Suprapubic skin (tissue), 3 donors: ENCODE results near the gene BBIP1.

Experiments
- POLR2A ChIP-seq, 2 donors: fragments of 450-650 bp; IDR thresholded peaks; one replicate each; pipeline ENCODE4 v1.6.1; 2017; ENCODE audit warnings: antibody characterized with exemption in 2 of 2, mild to moderate bottlenecking in 2 of 2, moderate library complexity in 2 of 2
- TF ChIP-seq, protein P1 (sequence below), 2 donors: fragments of 200-600 bp in 1 of 2; fragments of 450-650 bp in 1 of 2; sonication (generic) in 1 of 2; IDR thresholded peaks; one replicate each; pipeline ENCODE4 v1.5.1; 2016 to 2019; ENCODE audit warnings: antibody characterized with exemption in 2 of 2, mild to moderate bottlenecking in 1 of 2, moderate library complexity in 1 of 2

GRCh38 chr10:110900983-110901382 lies 18.0 kb downstream of the BBIP1 start:
- TF ChIP-seq, protein P1, sequence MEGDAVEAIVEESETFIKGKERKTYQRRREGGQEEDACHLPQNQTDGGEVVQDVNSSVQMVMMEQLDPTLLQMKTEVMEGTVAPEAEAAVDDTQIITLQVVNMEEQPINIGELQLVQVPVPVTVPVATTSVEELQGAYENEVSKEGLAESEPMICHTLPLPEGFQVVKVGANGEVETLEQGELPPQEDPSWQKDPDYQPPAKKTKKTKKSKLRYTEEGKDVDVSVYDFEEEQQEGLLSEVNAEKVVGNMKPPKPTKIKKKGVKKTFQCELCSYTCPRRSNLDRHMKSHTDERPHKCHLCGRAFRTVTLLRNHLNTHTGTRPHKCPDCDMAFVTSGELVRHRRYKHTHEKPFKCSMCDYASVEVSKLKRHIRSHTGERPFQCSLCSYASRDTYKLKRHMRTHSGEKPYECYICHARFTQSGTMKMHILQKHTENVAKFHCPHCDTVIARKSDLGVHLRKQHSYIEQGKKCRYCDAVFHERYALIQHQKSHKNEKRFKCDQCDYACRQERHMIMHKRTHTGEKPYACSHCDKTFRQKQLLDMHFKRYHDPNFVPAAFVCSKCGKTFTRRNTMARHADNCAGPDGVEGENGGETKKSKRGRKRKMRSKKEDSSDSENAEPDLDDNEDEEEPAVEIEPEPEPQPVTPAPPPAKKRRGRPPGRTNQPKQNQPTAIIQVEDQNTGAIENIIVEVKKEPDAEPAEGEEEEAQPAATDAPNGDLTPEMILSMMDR (IDR thresholded peaks at IDR 0.05), result no peak
- TF ChIP-seq POLR2A (IDR thresholded peaks at IDR 0.05), result no peak
